Measurements from ENCODE around the gene ACTA1. TPM values are rescaled to one million over a fixed set of nuclear protein-coding genes. Genes with fewer than 3 reads are reported as not detected.

Gene ACTA1
- total and polyA plus RNA-seq, 9 of the 15 experiments (the other 6 are each of a cell fraction or from before 2014, with no cell fraction given): 0.07 to 0.36 TPM; not detected in 7

DNA sequence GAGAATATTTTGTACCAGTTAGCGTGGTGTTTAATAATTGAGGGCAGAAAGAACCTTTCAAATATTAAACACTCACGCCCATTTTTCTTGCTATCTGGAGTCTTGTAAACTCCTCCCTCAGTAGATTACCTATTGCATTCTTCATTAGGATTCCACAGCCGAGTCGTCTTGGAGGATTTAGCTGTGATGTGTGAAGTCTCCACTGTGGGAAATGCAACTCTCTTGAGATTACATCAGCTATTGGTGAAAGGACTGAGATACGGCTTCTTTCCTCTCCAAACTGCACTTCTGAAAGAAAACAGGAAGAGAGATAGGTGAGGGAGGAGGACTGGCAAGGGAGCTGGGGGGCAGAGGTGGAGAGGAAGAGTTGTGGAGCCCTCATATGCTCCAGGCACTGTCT, 36.1 kb downstream of the ACTA1 start:
- H2AFZ ChIP-seq (ENCODE audit: low read depth, low read length): no peak overlapping the region
- no peak overlapping the region for H3K9ac ChIP-seq (ENCODE audit: insufficient read depth in 1 of 2, low read depth in 2 of 2, low read length in 2 of 2)
- no peaks in the 10 kb centered on the region for H3K36me3 ChIP-seq (ENCODE audit: control insufficient read depth, insufficient read depth, low read length)
- TF ChIP-seq ZNF75A (CRISPR knock-in tag; IDR thresholded peaks at IDR 0.05) (peak; percentile 84), ZNF239 (CRISPR knock-in tag; IDR thresholded peaks at IDR 0.05) (no peak), SPI1 (IDR thresholded peaks at IDR 0.05; ENCODE audit: borderline replicate concordance, low read depth, low read length) (peak; percentile 16; the same call in 1 of the 2 replicates), CEBPG (CRISPR knock-in tag; IDR thresholded peaks at IDR 0.05) (no peak; the same call in 1 of the 2 replicates), CEBPG (tag; conservative IDR thresholded peaks at IDR 0.05 in 1 of 2, IDR thresholded peaks at IDR 0.05 in 1 of 2) (0 out of 4 replicates have a peak, but pooled peaks of 1 of the 2 experiments have one; percentile 37), ZNF699 (CRISPR knock-in tag; IDR thresholded peaks at IDR 0.05; ENCODE audit: insufficient replicate concordance) (no peak), PYGO2 (tag; IDR thresholded peaks at IDR 0.05) (no peak), NELFE (IDR thresholded peaks at IDR 0.05; ENCODE audit: insufficient read depth, insufficient read length) (no peak)
- TF ChIP-seq, protein P1, sequence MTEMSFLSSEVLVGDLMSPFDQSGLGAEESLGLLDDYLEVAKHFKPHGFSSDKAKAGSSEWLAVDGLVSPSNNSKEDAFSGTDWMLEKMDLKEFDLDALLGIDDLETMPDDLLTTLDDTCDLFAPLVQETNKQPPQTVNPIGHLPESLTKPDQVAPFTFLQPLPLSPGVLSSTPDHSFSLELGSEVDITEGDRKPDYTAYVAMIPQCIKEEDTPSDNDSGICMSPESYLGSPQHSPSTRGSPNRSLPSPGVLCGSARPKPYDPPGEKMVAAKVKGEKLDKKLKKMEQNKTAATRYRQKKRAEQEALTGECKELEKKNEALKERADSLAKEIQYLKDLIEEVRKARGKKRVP (CRISPR knock-in tag; IDR thresholded peaks at IDR 0.05): 0 out of 2 replicates have a peak, but pooled peaks have one; percentile 26
- POLR2A ChIA-PET: interaction anchor here (0.6 to 2.2 kb wide), 8 partner anchors 10 to 201 kb away, joined by 3 to 10 read pairs (median 4); no protein-coding TSS in a partner anchor
- no peak for ATAC-seq
- H3K79me2 ChIP-seq (ENCODE audit: control insufficient read depth, insufficient read depth, low read length): no peaks in the 10 kb centered on the region
- in situ Hi-C loops (cut with MboI): no loop called here
- CTCF ChIA-PET (ENCODE audit: low intra/inter-chr PET ratio): no interaction called here
- H3K27ac ChIP-seq (ENCODE audit: extremely low read depth, low read depth, low read length): no peak overlapping the region
- DNase-seq (ENCODE audit: extremely low read depth in 1 of 4, low spot score in 3 of 4): no peak
- H3K4me2 ChIP-seq (ENCODE audit: insufficient read depth, low read length): no peak overlapping the region
- H3K27me3 ChIP-seq (ENCODE audit: control insufficient read depth in 2 of 2, insufficient read depth in 2 of 2, low read length in 2 of 2): peaks cover 31 to 56% of the 10 kb centered on the region in 2 experiments
- WGBS (ENCODE audit: insufficient coverage, low coverage, missing lambda C conversion rate): 4% methylated on average over 5 of the region's 5 CpGs
- H3K9me3 ChIP-seq (replicated peaks; ENCODE audit: control insufficient read depth, insufficient read depth, low read depth, low read length): no peaks in the 10 kb centered on the region
- intact Hi-C loops (cut with micrococcal nuclease): no loop called here
- H3K4me1 ChIP-seq (replicated peaks in 1 of 2; ENCODE audit: control insufficient read depth in 2 of 2, insufficient read depth in 2 of 2, low read length in 2 of 2): no peaks in the 10 kb centered on the region
- no TSS peak for BruUV-seq (replicated peaks)
- FAIRE-seq: no peak
- H3K4me3 ChIP-seq: no peak overlapping the region
- H3K9me1 ChIP-seq (ENCODE audit: control insufficient read depth, insufficient read depth, low read length): no peaks in the 10 kb centered on the region
- no peaks in the 10 kb centered on the region for H4K20me1 ChIP-seq (replicated peaks; ENCODE audit: control insufficient read depth, insufficient read depth, low read length)

Measured in K562 (cell line).